Choroid plexus epithelial cell (primary cell): ENCODE data around the gene SCNN1A.

Experiments used
- DNase-seq: peaks from one replicate; pipeline ENCODE4 v3.0.0-alpha.2; 2010; ENCODE audit warnings: low read depth
- H3K4me3 ChIP-seq: 2 replicates; pipeline ENCODE4 v1.5.1; 2011; ENCODE audit warnings: low read depth, mild to moderate bottlenecking, control low read depth, low read length, moderate library complexity
- CTCF ChIP-seq: conservative IDR thresholded peaks from 2 replicates; pipeline ENCODE4 v1.5.1; 2011; ENCODE audit warnings: low read depth, mild to moderate bottlenecking, control low read depth, inconsistent platforms, low read length, moderate library complexity

SCNN1A gene

GRCh38 chr12:6321905-6322304, 53.5 kb downstream of the SCNN1A start:
- no peak for DNase-seq

GRCh38 chr12:6319446-6319845, 55.9 kb downstream of the SCNN1A start:
- DNase-seq = no peak
- H3K4me3 ChIP-seq = no peak overlapping the region
- no peak for TF ChIP-seq CTCF

More at GRCh38 chr12:6321905-6322304, 53.5 kb downstream of the SCNN1A start:
- TF ChIP-seq CTCF = no peak
- H3K4me3 ChIP-seq = no peak overlapping the region

GRCh38 chr12:6318440-6318879, 56.9 kb downstream of the SCNN1A start:
- no peak for TF ChIP-seq CTCF
- no peak for DNase-seq
- H3K4me3 ChIP-seq = no peak overlapping the region

GRCh38 chr12:6317693-6318439, 57.5 kb downstream of the SCNN1A start:
- DNase-seq = no peak
- no peak overlapping the region for H3K4me3 ChIP-seq
- no peak for TF ChIP-seq CTCF

- no peak overlapping the region for H3K4me3 ChIP-seq
- DNase-seq = no peak
- TF ChIP-seq CTCF = no peak
Observed at GRCh38 chr12:6316921-6317692, 58.3 kb downstream of the SCNN1A start.

GRCh38 chr12:6315704-6316597, 59.4 kb downstream of the SCNN1A start:
- TF ChIP-seq CTCF = no peak
- DNase-seq = no peak
- no peak overlapping the region for H3K4me3 ChIP-seq
